ENCODE results near the gene KCNG2.

KCNG2 gene

GRCh38 chr18:79832169-79832568 is 34.4 kb downstream of the KCNG2 start:
- H3K4me1 ChIP-seq (ENCODE audit: control insufficient read depth, insufficient read depth, low read length): no peaks in the 10 kb centered on the region
- ChIA-PET CTCF (interaction anchor here (0.9 kb wide), 1 partner anchor 9 kb away, joined by 3 read pairs; no protein-coding TSS in a partner anchor), POLR2A (no interaction called here)
- H3K9me3 ChIP-seq (ENCODE audit: control insufficient read depth, insufficient read depth, low read depth, low read length): no peaks in the 10 kb centered on the region
- no peak overlapping the region for H3K4me3 ChIP-seq (ENCODE audit: low read depth, low read length)
- no peak overlapping the region for H3K27ac ChIP-seq (ENCODE audit: extremely low read depth, low read depth, low read length)
- no peaks in the 10 kb centered on the region for H3K36me3 ChIP-seq (ENCODE audit: control insufficient read depth in 2 of 2, insufficient read depth in 1 of 2, low read length in 2 of 2)
- TF ChIP-seq ZNF580 (tag by site-specific recombination; IDR thresholded peaks at IDR 0.05) (no peak), ZNF133 (tag by site-specific recombination; IDR thresholded peaks at IDR 0.05) (peak; percentile 32; the same call in 1 of the 2 replicates), BCL11A (tag by site-specific recombination; IDR thresholded peaks at IDR 0.05; ENCODE audit: low read depth) (no peak), ZFHX2 (tag by site-specific recombination; conservative IDR thresholded peaks at IDR 0.05) (no peak), ZNF785 (tag by site-specific recombination; IDR thresholded peaks at IDR 0.05) (no peak), ZNF311 (tag by site-specific recombination; IDR thresholded peaks at IDR 0.05; ENCODE audit: borderline replicate concordance) (no peak), ZNF248 (tag by site-specific recombination; IDR thresholded peaks at IDR 0.05) (0 out of 2 replicates have a peak, but pooled peaks have one; percentile 31), RBAK (tag by site-specific recombination; IDR thresholded peaks at IDR 0.05) (no peak), ZNF112 (tag by site-specific recombination; IDR thresholded peaks at IDR 0.05) (peak; percentile 41; the same call in 1 of the 2 replicates), ZEB2 (tag by site-specific recombination; IDR thresholded peaks at IDR 0.05) (peak; percentile 99), SCRT2 (tag by site-specific recombination; IDR thresholded peaks at IDR 0.05) (no peak), ZBTB10 (tag by site-specific recombination; IDR thresholded peaks at IDR 0.05) (no peak), TSHZ1 (tag by site-specific recombination; IDR thresholded peaks at IDR 0.05; ENCODE audit: borderline replicate concordance) (no peak), BCL11B (tag by site-specific recombination; IDR thresholded peaks at IDR 0.05; ENCODE audit: low read depth) (no peak), ZSCAN23 (tag by site-specific recombination; IDR thresholded peaks at IDR 0.05) (no peak), ZSCAN30 (tag by site-specific recombination; IDR thresholded peaks at IDR 0.05) (no peak), ZNF585B (tag by site-specific recombination; IDR thresholded peaks at IDR 0.05) (no peak), ZNF548 (tag by site-specific recombination; IDR thresholded peaks at IDR 0.05) (no peak), ZNF530 (tag by site-specific recombination; IDR thresholded peaks at IDR 0.05; ENCODE audit: low read depth) (no peak), ZNF521 (tag by site-specific recombination; IDR thresholded peaks at IDR 0.05) (no peak)

- no peak overlapping the region for H3K4me3 ChIP-seq (ENCODE audit: low read depth, low read length)
- CTCF ChIA-PET: no interaction called here
- no peaks in the 10 kb centered on the region for H3K9me3 ChIP-seq (ENCODE audit: control insufficient read depth, insufficient read depth, low read depth, low read length)
- no peaks in the 10 kb centered on the region for H3K36me3 ChIP-seq (ENCODE audit: control insufficient read depth in 2 of 2, insufficient read depth in 1 of 2, low read length in 2 of 2)
- POLR2A ChIA-PET: no interaction called here
- H3K4me1 ChIP-seq (ENCODE audit: control insufficient read depth, insufficient read depth, low read length): no peaks in the 10 kb centered on the region
- H3K27ac ChIP-seq (ENCODE audit: extremely low read depth, low read depth, low read length): no peak overlapping the region
- no peak for TF ChIP-seq ZNF366 (tag by site-specific recombination; conservative IDR thresholded peaks at IDR 0.05)
- TF ChIP-seq ZNF155 (tag by site-specific recombination; IDR thresholded peaks at IDR 0.05): no peak
- no peak for TF ChIP-seq ZNF473 (tag by site-specific recombination; IDR thresholded peaks at IDR 0.05)
- TF ChIP-seq ZNF354C (tag by site-specific recombination; IDR thresholded peaks at IDR 0.05; ENCODE audit: borderline replicate concordance, low read depth): no peak
- TF ChIP-seq ZNF660 (tag by site-specific recombination; IDR thresholded peaks at IDR 0.05): no peak
- TF ChIP-seq KLF9 (tag by site-specific recombination; IDR thresholded peaks at IDR 0.05; ENCODE audit: low read depth): no peak
- TF ChIP-seq ZNF670 (tag by site-specific recombination; IDR thresholded peaks at IDR 0.05; ENCODE audit: low read depth): no peak
- TF ChIP-seq INSM2 (tag by site-specific recombination; IDR thresholded peaks at IDR 0.05): no peak
Measured at GRCh38 chr18:79834834-79835233, 37.1 kb downstream of the KCNG2 start.
